IPS-NIHi11 (cell line): ENCODE measurements around the gene ADGRG6.

Experiments
- DNase-seq: peaks from one replicate; pipeline ENCODE4 v3.0.0; 2012; ENCODE audit warnings: mixed read lengths, low spot score

The ADGRG6 gene

GRCh38 chr6:142322066-142322465 is 20.3 kb downstream of the ADGRG6 start:
- DNase-seq, result no peak

GRCh38 chr6:142322504-142323198 is 20.8 kb downstream of the ADGRG6 start:
- DNase-seq, result no peak

GRCh38 chr6:142323377-142323776 is 21.6 kb downstream of the ADGRG6 start:
- no peak for DNase-seq

GRCh38 chr6:142324111-142324510 is 22.3 kb downstream of the ADGRG6 start:
- no peak for DNase-seq

GRCh38 chr6:142325111-142325510 is 23.3 kb downstream of the ADGRG6 start:
- no peak for DNase-seq

- no peak for DNase-seq
These were observed 24.7 kb downstream of the ADGRG6 start for GRCh38 chr6:142326540-142326939.

GRCh38 chr6:142328070-142328469 is 26.3 kb downstream of the ADGRG6 start:
- DNase-seq, result no peak

- no peak for DNase-seq
These were observed 27.8 kb downstream of the ADGRG6 start for GRCh38 chr6:142329486-142330113.

- no peak for DNase-seq
These were observed 29.3 kb downstream of the ADGRG6 start for GRCh38 chr6:142331075-142331551.

- no peak for DNase-seq
These were observed 29.8 kb downstream of the ADGRG6 start for GRCh38 chr6:142331601-142332000.

GRCh38 chr6:142332393-142333098 is 30.7 kb downstream of the ADGRG6 start:
- no peak for DNase-seq

- no peak for DNase-seq
These were observed 31.6 kb downstream of the ADGRG6 start for GRCh38 chr6:142333431-142333830.

GRCh38 chr6:142334294-142334693 is 32.5 kb downstream of the ADGRG6 start:
- DNase-seq, result no peak

- DNase-seq, result no peak
These were observed 33.6 kb downstream of the ADGRG6 start for GRCh38 chr6:142335415-142335814.

GRCh38 chr6:142336183-142336582 is 34.4 kb downstream of the ADGRG6 start:
- DNase-seq, result no peak

GRCh38 chr6:142336787-142337186 is 35.0 kb downstream of the ADGRG6 start:
- no peak for DNase-seq

GRCh38 chr6:142339113-142339512 is 37.3 kb downstream of the ADGRG6 start:
- DNase-seq, result no peak

- no peak for DNase-seq
These were observed 38.3 kb downstream of the ADGRG6 start for GRCh38 chr6:142339968-142340658.

- no peak for DNase-seq
These were observed 40.1 kb downstream of the ADGRG6 start for GRCh38 chr6:142341855-142342330.

GRCh38 chr6:142342986-142343385 is 41.2 kb downstream of the ADGRG6 start:
- no peak for DNase-seq

- no peak for DNase-seq
These were observed 42.1 kb downstream of the ADGRG6 start for GRCh38 chr6:142343938-142344337.

- no peak for DNase-seq
These were observed 43.5 kb downstream of the ADGRG6 start for GRCh38 chr6:142345261-142345660.
